ENCODE measurements around the gene PCGF3.

- TF ChIP-seq ZNF544 (tag by site-specific recombination; IDR thresholded peaks at IDR 0.05) (no peak), CTCF (tag by site-specific recombination; IDR thresholded peaks at IDR 0.05) (peak; percentile 23; the same call in 1 of the 2 replicates), ZNF701 (tag by site-specific recombination; IDR thresholded peaks at IDR 0.05) (no peak), ZNF132 (tag by site-specific recombination; IDR thresholded peaks at IDR 0.05; ENCODE audit: borderline replicate concordance) (no peak), ZNF274 (IDR thresholded peaks at IDR 0.05; ENCODE audit: low read length) (no peak), ZNF274 (tag by site-specific recombination; IDR thresholded peaks at IDR 0.05; ENCODE audit: borderline replicate concordance) (no peak), ZNF239 (tag by site-specific recombination; IDR thresholded peaks at IDR 0.05) (no peak), ZFP69B (tag by site-specific recombination; IDR thresholded peaks at IDR 0.05) (no peak), TCF7L2 (IDR thresholded peaks at IDR 0.05; ENCODE audit: borderline replicate concordance, low read depth, low read length) (no peak), ZNF133 (tag by site-specific recombination; IDR thresholded peaks at IDR 0.05) (no peak), SCRT1 (tag by site-specific recombination; IDR thresholded peaks at IDR 0.05; ENCODE audit: borderline replicate concordance) (no peak), ZNF555 (tag by site-specific recombination; conservative IDR thresholded peaks at IDR 0.05) (no peak)
Observed at GRCh38 chr4:780716-781492, 75.3 kb downstream of the PCGF3 start.
